ENCODE data around the gene ESRP2.

DNA sequence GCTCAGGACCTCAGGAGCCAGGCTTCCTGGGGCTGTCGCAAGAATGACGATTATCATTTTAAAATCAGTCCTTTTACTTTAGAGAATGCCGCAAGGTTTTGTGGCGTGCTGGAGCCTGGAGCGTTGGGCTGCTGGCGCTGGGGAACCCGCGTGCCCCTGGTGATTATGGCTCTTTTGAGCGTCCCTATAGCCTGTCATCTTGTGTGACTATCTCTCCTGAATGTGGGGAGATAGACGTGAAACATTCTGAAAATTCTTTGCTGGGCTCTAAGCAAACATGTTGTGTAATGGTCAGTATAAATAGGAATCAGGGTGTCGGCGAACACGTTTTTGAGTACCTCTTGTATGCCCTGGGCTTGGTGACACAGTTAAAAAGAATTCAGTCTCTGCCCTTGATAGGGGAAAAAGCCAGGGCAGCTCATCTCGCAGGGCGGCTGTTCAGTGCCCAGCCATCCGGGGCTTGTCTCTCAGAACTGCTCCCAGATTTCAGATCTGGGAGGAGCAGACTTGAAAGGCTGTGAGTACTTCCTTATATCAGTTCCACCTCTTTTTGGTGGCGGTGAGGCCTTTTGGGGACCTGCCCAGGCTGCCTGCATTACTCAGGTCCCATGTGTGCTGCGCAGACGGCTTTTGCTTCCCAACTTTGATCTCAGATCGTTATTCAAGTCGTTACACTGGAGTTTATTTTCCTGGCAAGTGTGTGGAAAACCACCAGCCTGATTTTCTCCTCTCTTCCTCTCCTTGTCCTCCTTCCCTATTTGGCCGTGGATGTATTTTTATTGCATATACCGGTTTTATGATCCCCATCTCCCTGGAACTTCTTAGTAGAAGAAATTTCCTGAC lies 29.4 kb upstream of the ESRP2 start:
- no peak for TF ChIP-seq CTCF (IDR thresholded peaks at IDR 0.05)
- TF ChIP-seq POLR2A (IDR thresholded peaks at IDR 0.05): peak; percentile 19
- peak in 2 of 3 donors; percentile 12 to 37 for TF ChIP-seq POLR2AphosphoS5 (IDR thresholded peaks at IDR 0.05)
